LNCAP (cell line): ENCODE measurements around the gene SDK1.

Experiments used
- CTCF ChIP-seq: fragments of 450-650 bp; IDR thresholded peaks from 2 replicates; pipeline ENCODE4 v1.5.1; 2017; ENCODE audit warnings: mild to moderate bottlenecking

Gene SDK1

DNA sequence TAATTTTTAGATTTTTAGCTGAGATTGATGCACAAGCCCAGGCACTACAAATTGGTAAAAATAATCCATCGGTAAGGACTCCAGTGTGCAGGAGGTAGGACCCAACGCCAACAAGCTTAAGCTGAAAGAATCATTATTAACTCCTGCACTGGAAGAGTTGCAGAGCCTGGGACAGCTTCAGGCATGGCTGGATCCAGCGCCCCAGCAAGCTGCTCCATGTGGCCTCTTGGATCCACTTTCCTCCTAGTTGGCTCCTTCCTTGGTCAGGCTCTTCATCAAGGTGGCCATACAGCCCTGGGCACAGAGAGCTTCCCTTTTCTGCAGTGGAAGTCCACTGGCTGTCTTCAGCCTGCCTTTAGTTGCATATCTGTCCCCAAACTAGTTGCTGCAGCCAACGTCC, 883.6 kb downstream of the SDK1 start:
- no peak for TF ChIP-seq CTCF

DNA sequence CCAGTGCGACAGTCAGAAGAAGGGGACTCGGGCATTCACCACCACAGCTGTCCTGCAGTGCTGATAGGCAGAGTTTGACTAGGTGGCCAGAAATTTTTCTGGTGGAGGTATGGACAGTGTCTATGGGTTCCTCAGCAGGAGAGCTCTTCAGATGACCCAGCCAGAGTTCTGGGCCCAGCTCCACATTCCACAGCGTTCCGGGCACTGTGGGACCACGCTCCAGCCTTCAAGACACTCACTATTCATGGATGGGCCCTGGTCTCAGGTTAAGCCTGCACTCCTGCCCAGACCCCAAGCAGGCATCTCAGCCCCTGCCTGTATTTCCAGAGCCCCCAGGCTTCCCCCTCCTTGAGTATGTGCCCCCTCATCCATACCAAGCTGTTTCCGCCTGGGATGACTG, 884.1 kb downstream of the SDK1 start:
- no peak for TF ChIP-seq CTCF

GRCh38 chr7:4185721-4186512, 884.9 kb downstream of the SDK1 start:
- no peak for TF ChIP-seq CTCF

DNA sequence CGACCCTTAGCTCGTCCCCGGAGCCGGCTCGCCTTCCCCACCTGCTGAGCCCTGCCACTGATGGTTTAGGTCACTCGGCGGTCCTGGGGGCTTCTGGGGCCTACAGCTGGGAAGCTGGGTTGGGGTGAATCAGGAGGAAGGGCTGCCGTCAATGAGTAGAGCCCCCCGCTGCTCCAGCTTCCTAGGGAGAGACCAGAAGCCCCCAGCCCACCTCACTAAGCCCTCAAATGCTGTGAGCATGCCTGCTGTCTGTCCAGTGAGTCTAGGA, 885.4 kb downstream of the SDK1 start:
- no peak for TF ChIP-seq CTCF

DNA sequence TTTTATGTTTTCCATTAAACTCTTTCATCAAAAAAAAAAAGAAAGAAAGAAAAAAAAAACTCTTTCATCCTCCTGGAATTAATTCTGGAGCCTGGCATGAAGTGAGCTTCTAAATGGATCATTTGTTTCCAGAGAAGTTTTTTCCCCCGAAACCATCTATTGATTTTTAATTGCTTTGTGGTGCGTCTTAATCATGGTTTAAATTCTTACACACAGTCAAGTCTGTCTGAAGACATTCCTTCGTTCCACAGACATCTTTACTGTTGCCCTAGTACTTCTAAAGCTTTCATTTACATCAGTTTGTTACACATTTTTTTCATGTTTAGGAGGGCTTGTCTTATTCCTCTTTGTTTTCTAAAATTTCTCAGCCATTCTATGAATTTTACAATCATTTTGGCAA, 887.6 kb downstream of the SDK1 start:
- no peak for TF ChIP-seq CTCF

DNA sequence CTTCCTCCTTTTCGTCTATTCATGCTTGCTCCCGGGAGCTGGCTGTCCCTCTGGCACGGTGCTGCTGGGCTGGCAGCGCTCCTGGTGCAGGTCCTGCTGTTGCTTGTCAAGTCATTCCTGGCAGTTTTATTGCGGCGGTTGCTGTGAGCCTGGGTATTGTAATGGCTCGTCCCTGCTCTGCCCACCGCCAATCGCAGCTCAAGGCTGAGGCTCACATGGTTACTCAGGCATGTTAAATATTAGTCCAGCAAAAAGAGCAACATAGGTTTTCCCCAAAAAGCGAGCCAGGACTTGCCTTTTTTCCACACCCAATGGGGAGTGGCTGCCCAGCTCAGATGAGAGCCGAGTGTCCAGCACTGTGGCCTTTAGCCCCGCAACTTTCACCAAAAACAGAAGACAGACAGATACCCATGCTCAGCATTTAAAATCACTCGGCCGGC, 888.1 kb downstream of the SDK1 start:
- TF ChIP-seq CTCF = no peak

GRCh38 chr7:4190010-4190981, 889.2 kb downstream of the SDK1 start:
- TF ChIP-seq CTCF = no peak
